Body of pancreas (tissue), 4 donors: ENCODE measurements around the gene TTC7B.

ENCODE experiments used
- CTCF ChIP-seq, 7 experiments: fragments of 450-650 bp in 4 of 7; fragments of 200-600 bp in 3 of 7; sonication (generic) in 3 of 7; IDR thresholded peaks; one replicate each; pipeline ENCODE4 v1.5.1; 2016 to 2019; ENCODE audit warnings: antibody characterized with exemption in 7 of 7
- POLR2A ChIP-seq, 3 donors: fragments of 450-650 bp; IDR thresholded peaks; one replicate each; pipeline ENCODE4 v1.6.1; 2016; ENCODE audit warnings: antibody characterized with exemption in 3 of 3, mild to moderate bottlenecking in 2 of 3

GRCh38 chr14:90544971-90545370, 271.3 kb downstream of the TTC7B start:
- TF ChIP-seq CTCF (IDR thresholded peaks at IDR 0.05): no peak
- TF ChIP-seq POLR2A (IDR thresholded peaks at IDR 0.05): no peak
